ENCODE data around the gene SRRM2. TPM values are rescaled to one million over a fixed set of nuclear protein-coding genes. Genes with fewer than 3 reads are reported as not detected.

SRRM2 gene
- total RNA-seq, 3 donors from 2014 or later (not counting 1 experiment from before 2014, with no cell fraction given), result 1,131 to 1,162 (median 1,149) TPM

DNA sequence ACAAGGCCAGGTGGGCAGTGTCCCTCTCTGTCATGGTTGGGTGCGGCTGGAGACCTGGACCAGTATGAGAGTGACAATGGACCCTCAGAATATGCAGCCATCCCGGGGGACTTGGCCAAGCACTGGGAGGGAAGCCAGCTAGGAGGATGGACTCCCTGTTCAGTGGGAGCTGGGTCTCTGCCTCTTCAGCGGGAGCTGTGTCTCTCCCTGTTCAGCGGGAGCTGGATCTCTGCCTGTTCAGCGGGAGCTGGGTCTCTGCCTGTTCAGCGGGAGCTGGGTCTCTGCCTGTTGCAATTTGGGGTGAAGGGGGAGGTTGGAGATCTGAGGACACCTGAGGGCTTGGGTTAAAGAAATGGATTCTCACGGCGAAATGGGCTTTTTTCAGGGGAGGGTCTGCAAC is 38.7 kb downstream of the SRRM2 start:
- H3K4me3 Mint-ChIP-seq, result no peak overlapping the region
- H3K36me3 Mint-ChIP-seq, result no peaks in the 10 kb centered on the region
- H3K27ac Mint-ChIP-seq, result no peak overlapping the region
- H3K4me1 ChIP-seq (ENCODE audit: control insufficient read depth, insufficient read depth, low read length), result peaks cover 12% of the 10 kb centered on the region
- no peak overlapping the region for H3K4me3 ChIP-seq (ENCODE audit: low read length)
- no peaks in the 10 kb centered on the region for H3K9me3 ChIP-seq (ENCODE audit: control insufficient read depth, insufficient read depth, low read length)
- H3K27me3 ChIP-seq (ENCODE audit: control insufficient read depth, insufficient read depth, low read length), result peaks cover 5% of the 10 kb centered on the region
- H3K4me1 Mint-ChIP-seq, result peaks cover 0 to 9% of the 10 kb centered on the region in 2 donors
- H3K27ac ChIP-seq (ENCODE audit: low read length), result no peak overlapping the region
- TF ChIP-seq, protein P1, sequence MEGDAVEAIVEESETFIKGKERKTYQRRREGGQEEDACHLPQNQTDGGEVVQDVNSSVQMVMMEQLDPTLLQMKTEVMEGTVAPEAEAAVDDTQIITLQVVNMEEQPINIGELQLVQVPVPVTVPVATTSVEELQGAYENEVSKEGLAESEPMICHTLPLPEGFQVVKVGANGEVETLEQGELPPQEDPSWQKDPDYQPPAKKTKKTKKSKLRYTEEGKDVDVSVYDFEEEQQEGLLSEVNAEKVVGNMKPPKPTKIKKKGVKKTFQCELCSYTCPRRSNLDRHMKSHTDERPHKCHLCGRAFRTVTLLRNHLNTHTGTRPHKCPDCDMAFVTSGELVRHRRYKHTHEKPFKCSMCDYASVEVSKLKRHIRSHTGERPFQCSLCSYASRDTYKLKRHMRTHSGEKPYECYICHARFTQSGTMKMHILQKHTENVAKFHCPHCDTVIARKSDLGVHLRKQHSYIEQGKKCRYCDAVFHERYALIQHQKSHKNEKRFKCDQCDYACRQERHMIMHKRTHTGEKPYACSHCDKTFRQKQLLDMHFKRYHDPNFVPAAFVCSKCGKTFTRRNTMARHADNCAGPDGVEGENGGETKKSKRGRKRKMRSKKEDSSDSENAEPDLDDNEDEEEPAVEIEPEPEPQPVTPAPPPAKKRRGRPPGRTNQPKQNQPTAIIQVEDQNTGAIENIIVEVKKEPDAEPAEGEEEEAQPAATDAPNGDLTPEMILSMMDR (IDR thresholded peaks at IDR 0.05), result no peak
- intact Hi-C loops (cut with micrococcal nuclease), result no loop called here
- no peak for ATAC-seq
- WGBS (ENCODE audit: insufficient coverage), result 88% methylated on average over 8 of the region's 8 CpGs
- peaks cover 12 to 21% of the 10 kb centered on the region in 2 donors for H3K27me3 Mint-ChIP-seq (ENCODE audit: low read depth in 2 of 2)
- no peaks in the 10 kb centered on the region for H3K9me3 Mint-ChIP-seq
- no peaks in the 10 kb centered on the region for H3K36me3 ChIP-seq (ENCODE audit: control insufficient read depth, insufficient read depth, low read length)
- DNase-seq, result no peak

DNA sequence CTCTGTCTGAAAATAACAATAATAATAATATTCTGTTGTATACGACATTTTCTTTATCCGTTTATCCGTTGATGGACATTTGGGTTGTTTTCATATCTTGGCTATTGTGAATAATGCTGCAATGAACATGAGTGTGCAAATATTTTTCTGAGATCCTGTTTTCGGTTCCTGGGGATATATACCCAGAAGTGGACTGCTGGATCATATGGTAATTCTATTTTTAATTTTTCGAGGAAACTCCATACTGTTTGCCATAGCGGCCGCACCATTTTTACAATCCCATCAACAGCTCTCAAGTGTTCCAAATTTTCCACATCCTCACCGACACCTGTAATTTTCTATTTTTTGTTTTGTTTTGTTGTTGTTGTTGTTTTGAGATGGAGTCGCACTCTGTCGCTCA is 40.5 kb downstream of the SRRM2 start:
- H3K4me1 ChIP-seq (ENCODE audit: control insufficient read depth, insufficient read depth, low read length), result peaks cover under 1% of the 10 kb centered on the region
- ATAC-seq (no peak), DNase-seq (no peak)
- H3K4me3 ChIP-seq (ENCODE audit: low read length), result no peak overlapping the region
- peaks cover 2% of the 10 kb centered on the region for H3K27me3 ChIP-seq (ENCODE audit: control insufficient read depth, insufficient read depth, low read length)
- H3K9me3 ChIP-seq (ENCODE audit: control insufficient read depth, insufficient read depth, low read length), result no peaks in the 10 kb centered on the region
- H3K4me3 Mint-ChIP-seq, result no peak overlapping the region
- peaks cover 12 to 16% of the 10 kb centered on the region in 2 donors for H3K27me3 Mint-ChIP-seq (ENCODE audit: low read depth in 2 of 2)
- no peaks in the 10 kb centered on the region for H3K36me3 Mint-ChIP-seq
- no peak overlapping the region for H3K27ac ChIP-seq (ENCODE audit: low read length)
- intact Hi-C loops (cut with micrococcal nuclease), result no loop called here
- 83% methylated on average over 7 of the region's 10 CpGs for WGBS (ENCODE audit: insufficient coverage)
- TF ChIP-seq, protein P1 (IDR thresholded peaks at IDR 0.05), result no peak
- H3K4me1 Mint-ChIP-seq, result no peaks in the 10 kb centered on the region
- no peaks in the 10 kb centered on the region for H3K36me3 ChIP-seq (ENCODE audit: control insufficient read depth, insufficient read depth, low read length)
- no peaks in the 10 kb centered on the region for H3K9me3 Mint-ChIP-seq
- H3K27ac Mint-ChIP-seq, result no peak overlapping the region

DNA sequence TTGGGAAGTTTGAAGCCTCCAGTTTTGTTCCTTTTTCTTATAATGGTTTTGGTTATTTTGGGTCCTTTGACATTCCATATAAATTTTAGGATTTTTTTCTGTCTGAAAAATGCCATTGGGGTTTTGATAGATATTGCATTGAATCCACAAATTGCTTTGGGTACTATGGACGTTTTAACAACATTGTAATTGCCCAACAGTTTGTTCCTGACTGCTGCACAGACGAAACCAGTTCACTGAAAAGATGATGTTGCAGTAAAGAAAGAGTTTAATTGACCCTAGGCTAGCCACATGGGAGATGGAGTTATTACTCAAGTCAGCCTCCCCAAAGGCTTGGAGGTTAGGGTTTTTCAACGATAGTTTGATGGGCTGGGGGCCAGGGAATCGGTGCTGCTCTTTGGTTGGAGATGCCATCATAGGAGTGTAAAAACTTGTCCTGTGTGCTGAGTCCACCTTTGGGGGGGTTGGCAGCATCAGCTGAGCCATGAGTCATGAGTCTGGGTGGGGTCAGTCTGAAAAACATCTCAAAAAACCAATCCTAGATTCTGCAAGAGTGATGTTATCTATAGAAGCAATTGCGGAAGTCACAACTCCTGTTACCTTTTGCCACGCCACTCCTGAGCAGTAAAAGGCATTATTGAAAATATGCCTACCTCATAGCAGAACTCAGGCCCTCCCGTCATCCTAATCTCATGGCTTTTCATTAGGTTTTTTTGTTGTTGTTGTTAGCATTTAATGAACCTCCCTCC is 43.1 kb downstream of the SRRM2 start:
- 70% methylated on average over 6 of the region's 7 CpGs for WGBS (ENCODE audit: insufficient coverage)
- Histone ChIP-seq H3K9me3 (ENCODE audit: control insufficient read depth, insufficient read depth, low read length) (no peaks in the 10 kb centered on the region), H3K27ac (ENCODE audit: low read length) (no peak overlapping the region), H3K36me3 (ENCODE audit: control insufficient read depth, insufficient read depth, low read length) (no peaks in the 10 kb centered on the region), H3K4me3 (ENCODE audit: low read length) (no peak overlapping the region), H3K4me1 (ENCODE audit: control insufficient read depth, insufficient read depth, low read length) (no peaks in the 10 kb centered on the region), H3K27me3 (ENCODE audit: control insufficient read depth, insufficient read depth, low read length) (no peaks in the 10 kb centered on the region)
- peak in 1 of 3 donors; percentile 60 for ATAC-seq
- Mint-ChIP-seq H3K4me1 (no peaks in the 10 kb centered on the region), H3K27me3 (ENCODE audit: low read depth in 2 of 2) (peaks cover 12 to 13% of the 10 kb centered on the region in 2 donors), H3K27ac (no peak overlapping the region), H3K9me3 (no peaks in the 10 kb centered on the region), H3K36me3 (no peaks in the 10 kb centered on the region), H3K4me3 (no peak overlapping the region)
- no peak for DNase-seq
- TF ChIP-seq, protein P1 (IDR thresholded peaks at IDR 0.05), result no peak
- intact Hi-C loops (cut with micrococcal nuclease), result no loop called here
